GM18526 (cell line): Measurements from ENCODE around the gene POFUT1.

ENCODE experiments used
- POLR2A ChIP-seq: IDR thresholded peaks from 3 replicates; pipeline ENCODE4 v1.6.1; 2011; ENCODE audit not compliant: insufficient read length; ENCODE audit errors: extremely low read depth

The POFUT1 gene

GRCh38 chr20:32203356-32204204 is 4.1 kb upstream of the POFUT1 start:
- no peak for TF ChIP-seq POLR2A

GRCh38 chr20:32204205-32205109 is 3.2 kb upstream of the POFUT1 start:
- no peak for TF ChIP-seq POLR2A

GRCh38 chr20:32205110-32205842 is 2.4 kb upstream of the POFUT1 start:
- no peak for TF ChIP-seq POLR2A

GRCh38 chr20:32205843-32206759 is 1.6 kb upstream of the POFUT1 start:
- no peak for TF ChIP-seq POLR2A

- TF ChIP-seq POLR2A: no peak
Observed at GRCh38 chr20:32206760-32207625, 687 bp upstream of the POFUT1 start.

GRCh38 chr20:32208499-32209154 is 947 bp downstream of the POFUT1 start:
- TF ChIP-seq POLR2A: no peak

- no peak for TF ChIP-seq POLR2A
Observed at GRCh38 chr20:32209850-32210605, 2.3 kb downstream of the POFUT1 start.

- no peak for TF ChIP-seq POLR2A
Observed at GRCh38 chr20:32213870-32214269, 6.2 kb downstream of the POFUT1 start.

GRCh38 chr20:32215147-32215546 is 7.5 kb downstream of the POFUT1 start:
- TF ChIP-seq POLR2A: no peak

GRCh38 chr20:32215729-32216128 is 8.0 kb downstream of the POFUT1 start:
- TF ChIP-seq POLR2A: no peak

GRCh38 chr20:32216179-32217142 is 8.8 kb downstream of the POFUT1 start:
- no peak for TF ChIP-seq POLR2A
